Thoracic aorta (tissue), 2 donors: ENCODE results near the gene CDK16. TPM values are rescaled to one million over a fixed set of nuclear protein-coding genes. Genes with fewer than 3 reads are reported as not detected.
A peak's percentile ranks its signal among the peaks of the same experiment; 100 is the strongest.

Experiments used
- ATAC-seq: fragments of 150-250 bp; one replicate; pipeline ENCODE4 v1.8.0; 2017; ENCODE audit warnings: low read depth; ENCODE audit not compliant: insufficient number of reproducible peaks, low FRiP score
- DNase-seq: peaks from one replicate; pipeline ENCODE4 v3.0.0-alpha.2; 2020; ENCODE audit warnings: low spot score
- H3K27ac ChIP-seq, 2 donors: fragments of 200-600 bp; sonication (generic); 1 replicate in 1 of 2; 2 replicates in 1 of 2; pipeline ENCODE4 v1.5.1; 2016; ENCODE audit warnings: mild to moderate bottlenecking in 2 of 2, moderate library complexity in 2 of 2
- H3K27me3 ChIP-seq: fragments of 200-600 bp; sonication (generic); replicated peaks from 2 replicates; pipeline ENCODE4 v1.6.0; 2016; ENCODE audit warnings: mild to moderate bottlenecking; ENCODE audit not compliant: insufficient read depth
- H3K36me3 ChIP-seq: fragments of 200-600 bp; sonication (generic); one replicate; pipeline ENCODE4 v1.5.1; 2016
- H3K4me1 ChIP-seq, 2 donors: fragments of 200-600 bp; sonication (generic); 1 replicate in 1 of 2; 2 replicates in 1 of 2; pipeline versions ENCODE4 v1.5.1 to v1.6.0; 2016; ENCODE audit warnings: low read depth in 2 of 2, mild to moderate bottlenecking in 1 of 2; ENCODE audit not compliant: control insufficient read depth in 1 of 2
- H3K4me3 ChIP-seq: fragments of 200-600 bp; sonication (generic); 2 replicates; pipeline ENCODE4 v1.5.1; 2016; ENCODE audit warnings: mild to moderate bottlenecking
- H3K9me3 ChIP-seq: fragments of 200-600 bp; sonication (generic); 2 replicates; pipeline ENCODE4 v1.5.1; 2016
- CTCF ChIP-seq: fragments of 200-600 bp; sonication (generic); IDR thresholded peaks from one replicate; pipeline ENCODE4 v1.5.1; 2019; ENCODE audit warnings: antibody characterized with exemption
- total RNA-seq, 2 donors: library from RNA; depleted of rRNA; stranded (reverse); fragments of >200 nt; gene quantifications; one replicate each; pipeline versions ENCODE4 v1.1.0 to v1.2.3, GENCODE V29; 2016

The CDK16 gene
- total RNA-seq, 2 donors from 2014 or later, result 66.7 to 74.6 TPM

GRCh38 chrX:47198026-47198686, 20.3 kb upstream of the CDK16 start:
- no peaks in the 10 kb centered on the region for H3K9me3 ChIP-seq
- H3K27me3 ChIP-seq, result no peaks in the 10 kb centered on the region
- peak overlapping the region; percentile 29 for H3K4me3 ChIP-seq
- ATAC-seq (no peak), DNase-seq (no peak)
- peaks cover 18 to 36% of the 10 kb centered on the region in 2 donors for H3K4me1 ChIP-seq
- peaks cover 39% of the 10 kb centered on the region for H3K36me3 ChIP-seq
- TF ChIP-seq CTCF, result no peak
- H3K27ac ChIP-seq, result no peak overlapping the region

- H3K27ac ChIP-seq, result no peak overlapping the region
- H3K4me3 ChIP-seq, result no peak overlapping the region
- no peak for ATAC-seq
- H3K9me3 ChIP-seq, result no peaks in the 10 kb centered on the region
- H3K27me3 ChIP-seq, result no peaks in the 10 kb centered on the region
- peaks cover 43% of the 10 kb centered on the region for H3K36me3 ChIP-seq
- DNase-seq, result no peak
- peaks cover 18 to 36% of the 10 kb centered on the region in 2 donors for H3K4me1 ChIP-seq
- no peak for TF ChIP-seq CTCF
These were observed 19.8 kb upstream of the CDK16 start for GRCh38 chrX:47198687-47199080.

GRCh38 chrX:47199286-47199685, 19.2 kb upstream of the CDK16 start:
- Histone ChIP-seq H3K4me3 (no peak overlapping the region), H3K27ac (no peak overlapping the region), H3K9me3 (no peaks in the 10 kb centered on the region), H3K27me3 (no peaks in the 10 kb centered on the region), H3K4me1 (peaks cover 18 to 36% of the 10 kb centered on the region in 2 donors), H3K36me3 (peaks cover 43% of the 10 kb centered on the region)
- TF ChIP-seq CTCF, result no peak
- DNase-seq, result no peak
- no peak for ATAC-seq

- Histone ChIP-seq H3K36me3 (peaks cover 43% of the 10 kb centered on the region), H3K4me3 (no peak overlapping the region), H3K4me1 (peaks cover 9 to 28% of the 10 kb centered on the region in 2 donors), H3K9me3 (no peaks in the 10 kb centered on the region), H3K27ac (no peak overlapping the region), H3K27me3 (no peaks in the 10 kb centered on the region)
- DNase-seq (no peak), ATAC-seq (no peak)
- no peak for TF ChIP-seq CTCF
These were observed 17.9 kb upstream of the CDK16 start for GRCh38 chrX:47200385-47201150.

DNA sequence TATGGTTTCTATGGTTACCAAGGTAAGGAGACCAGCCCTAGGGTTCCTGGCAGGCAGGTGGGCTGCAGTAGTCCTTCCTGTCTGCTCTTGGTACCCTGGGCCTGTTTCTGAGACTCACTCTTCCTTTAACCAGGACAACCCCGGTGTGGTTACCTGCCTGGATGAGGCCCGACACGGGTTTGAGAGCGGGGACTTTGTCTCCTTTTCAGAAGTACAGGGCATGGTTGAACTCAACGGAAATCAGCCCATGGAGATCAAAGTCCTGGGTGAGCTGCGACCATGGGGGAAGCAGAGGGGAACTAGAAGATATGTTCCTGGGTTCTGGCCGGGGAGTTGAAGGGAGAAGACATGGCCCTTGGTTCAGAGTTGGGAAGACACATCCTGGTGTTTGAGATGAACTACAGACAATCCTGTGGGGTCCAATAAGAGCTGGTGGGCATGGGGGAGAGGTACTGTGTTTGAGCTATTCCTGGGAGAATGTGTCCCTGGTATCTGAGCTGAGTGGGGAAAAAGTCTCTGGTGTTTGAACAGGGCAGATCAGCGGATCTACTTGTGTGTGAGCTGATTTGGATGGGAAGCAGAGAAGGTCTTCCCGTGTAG, 17.0 kb upstream of the CDK16 start:
- Histone ChIP-seq H3K27ac (no peak overlapping the region), H3K9me3 (no peaks in the 10 kb centered on the region), H3K4me1 (peaks cover 2 to 19% of the 10 kb centered on the region in 2 donors), H3K27me3 (no peaks in the 10 kb centered on the region), H3K36me3 (peaks cover 46% of the 10 kb centered on the region), H3K4me3 (no peak overlapping the region)
- no peak for DNase-seq
- TF ChIP-seq CTCF, result no peak
- ATAC-seq, result no peak
